ENCODE results near the gene LOXL4. TPM values are rescaled to one million over a fixed set of nuclear protein-coding genes. Genes with fewer than 3 reads are reported as not detected.

Gene LOXL4
- total and polyA plus RNA-seq, 3 experiments from 2014 or later: 0.43 TPM; not detected in 2

GRCh38 chr10:98226508-98227144, 41.4 kb downstream of the LOXL4 start:
- H3K36me3 ChIP-seq (ENCODE audit: insufficient read depth, low read length): no peaks in the 10 kb centered on the region
- no peak for DNase-seq
- no peaks in the 10 kb centered on the region for H3K9me3 ChIP-seq (ENCODE audit: low read length)
- no peak overlapping the region for H3K4me3 Mint-ChIP-seq
- CTCF ChIA-PET: no interaction called here
- no peak overlapping the region for H3K27ac ChIP-seq (ENCODE audit: low read depth, low read length)
- peaks cover 27 to 36% (median 35%) of the 10 kb centered on the region in 3 donors for H3K4me1 Mint-ChIP-seq
- peaks cover 0 to 6% (median 0%) of the 10 kb centered on the region in 5 donors for H3K9me3 Mint-ChIP-seq
- H3K27me3 Mint-ChIP-seq: no peaks in the 10 kb centered on the region
- H3K36me3 Mint-ChIP-seq: peaks cover 11 to 40% (median 12%) of the 10 kb centered on the region in 3 donors
- H3K27ac Mint-ChIP-seq: no peak overlapping the region
- no peaks in the 10 kb centered on the region for H3K27me3 ChIP-seq (ENCODE audit: insufficient read depth, low read length, poor library complexity, severe bottlenecking)
- POLR2A ChIA-PET: interaction anchor here (0.7 kb wide), 1 partner anchor 18 kb away, joined by 3 read pairs; no protein-coding TSS in a partner anchor
- no peak overlapping the region for H3K4me3 ChIP-seq (ENCODE audit: low read length)
- no peaks in the 10 kb centered on the region for H3K4me1 ChIP-seq (ENCODE audit: insufficient read depth, low read length)

GRCh38 chr10:98224996-98225395, 43.0 kb downstream of the LOXL4 start:
- Histone ChIP-seq H3K27ac (ENCODE audit: low read depth, low read length) (no peak overlapping the region), H3K9me3 (ENCODE audit: low read length) (no peaks in the 10 kb centered on the region), H3K36me3 (ENCODE audit: insufficient read depth, low read length) (no peaks in the 10 kb centered on the region), H3K27me3 (ENCODE audit: insufficient read depth, low read length, poor library complexity, severe bottlenecking) (no peaks in the 10 kb centered on the region), H3K4me1 (ENCODE audit: insufficient read depth, low read length) (no peaks in the 10 kb centered on the region), H3K4me3 (ENCODE audit: low read length) (no peak overlapping the region)
- Mint-ChIP-seq H3K4me3 (no peak overlapping the region), H3K27ac (peak overlapping the region in 1 of 8 donors; percentile 0), H3K27me3 (no peaks in the 10 kb centered on the region), H3K36me3 (peaks cover 9 to 31% (median 13%) of the 10 kb centered on the region in 3 donors), H3K4me1 (peaks cover 23 to 28% (median 26%) of the 10 kb centered on the region in 3 donors), H3K9me3 (peaks cover 2 to 9% (median 3%) of the 10 kb centered on the region in 5 donors)
- ChIA-PET POLR2A (no interaction called here), CTCF (no interaction called here)
- DNase-seq: no peak

GRCh38 chr10:98224509-98224908, 43.5 kb downstream of the LOXL4 start:
- CTCF ChIA-PET: no interaction called here
- no peaks in the 10 kb centered on the region for H3K4me1 ChIP-seq (ENCODE audit: insufficient read depth, low read length)
- H3K9me3 ChIP-seq (ENCODE audit: low read length): peaks cover 2% of the 10 kb centered on the region
- H3K36me3 Mint-ChIP-seq: peaks cover 9 to 34% (median 18%) of the 10 kb centered on the region in 3 donors
- H3K4me3 ChIP-seq (ENCODE audit: low read length): no peak overlapping the region
- no peaks in the 10 kb centered on the region for H3K27me3 ChIP-seq (ENCODE audit: insufficient read depth, low read length, poor library complexity, severe bottlenecking)
- POLR2A ChIA-PET: no interaction called here
- peaks cover 22 to 27% (median 23%) of the 10 kb centered on the region in 3 donors for H3K4me1 Mint-ChIP-seq
- H3K4me3 Mint-ChIP-seq: no peak overlapping the region
- no peak for DNase-seq
- H3K36me3 ChIP-seq (ENCODE audit: insufficient read depth, low read length): no peaks in the 10 kb centered on the region
- no peak overlapping the region for H3K27ac ChIP-seq (ENCODE audit: low read depth, low read length)
- no peak overlapping the region for H3K27ac Mint-ChIP-seq
- H3K27me3 Mint-ChIP-seq: no peaks in the 10 kb centered on the region
- H3K9me3 Mint-ChIP-seq: peaks cover 7 to 14% (median 8%) of the 10 kb centered on the region in 5 donors

GRCh38 chr10:98223874-98224273, 44.1 kb downstream of the LOXL4 start:
- H3K27me3 ChIP-seq (ENCODE audit: insufficient read depth, low read length, poor library complexity, severe bottlenecking): no peaks in the 10 kb centered on the region
- no peak overlapping the region for H3K27ac ChIP-seq (ENCODE audit: low read depth, low read length)
- no peaks in the 10 kb centered on the region for H3K36me3 ChIP-seq (ENCODE audit: insufficient read depth, low read length)
- Mint-ChIP-seq H3K36me3 (peaks cover 9 to 36% (median 24%) of the 10 kb centered on the region in 3 donors), H3K9me3 (peaks cover 13 to 20% (median 14%) of the 10 kb centered on the region in 5 donors), H3K27me3 (no peaks in the 10 kb centered on the region), H3K27ac (peak overlapping the region in 3 of 8 donors; percentile 19 to 34 (median 26)), H3K4me3 (no peak overlapping the region), H3K4me1 (peaks cover 18 to 28% (median 22%) of the 10 kb centered on the region in 3 donors)
- ChIA-PET POLR2A (no interaction called here), CTCF (no interaction called here)
- peaks cover 6% of the 10 kb centered on the region for H3K9me3 ChIP-seq (ENCODE audit: low read length)
- H3K4me3 ChIP-seq (ENCODE audit: low read length): no peak overlapping the region
- no peaks in the 10 kb centered on the region for H3K4me1 ChIP-seq (ENCODE audit: insufficient read depth, low read length)
- no peak for DNase-seq

- Histone ChIP-seq H3K9me3 (ENCODE audit: low read length) (peaks cover 6% of the 10 kb centered on the region), H3K27me3 (ENCODE audit: insufficient read depth, low read length, poor library complexity, severe bottlenecking) (no peaks in the 10 kb centered on the region), H3K36me3 (ENCODE audit: insufficient read depth, low read length) (no peaks in the 10 kb centered on the region), H3K27ac (ENCODE audit: low read depth, low read length) (no peak overlapping the region), H3K4me1 (ENCODE audit: insufficient read depth, low read length) (no peaks in the 10 kb centered on the region), H3K4me3 (ENCODE audit: low read length) (no peak overlapping the region)
- H3K9me3 Mint-ChIP-seq: peaks cover 14 to 39% (median 22%) of the 10 kb centered on the region in 5 donors
- DNase-seq: no peak
- POLR2A ChIA-PET: no interaction called here
- H3K27ac Mint-ChIP-seq: no peak overlapping the region
- H3K36me3 Mint-ChIP-seq: peaks cover 17 to 45% (median 41%) of the 10 kb centered on the region in 3 donors
- no peaks in the 10 kb centered on the region for H3K27me3 Mint-ChIP-seq
- H3K4me1 Mint-ChIP-seq: peaks cover 18 to 52% (median 34%) of the 10 kb centered on the region in 3 donors
- CTCF ChIA-PET: no interaction called here
- H3K4me3 Mint-ChIP-seq: no peak overlapping the region
Observed at GRCh38 chr10:98217801-98218200, 50.2 kb downstream of the LOXL4 start.

- H3K27ac ChIP-seq (ENCODE audit: low read depth, low read length): no peak overlapping the region
- H3K4me1 Mint-ChIP-seq: peaks cover 40 to 76% (median 58%) of the 10 kb centered on the region in 3 donors
- no peak overlapping the region for H3K27ac Mint-ChIP-seq
- H3K36me3 Mint-ChIP-seq: peaks cover 26 to 62% (median 41%) of the 10 kb centered on the region in 3 donors
- DNase-seq: no peak
- H3K4me1 ChIP-seq (ENCODE audit: insufficient read depth, low read length): no peaks in the 10 kb centered on the region
- no peak overlapping the region for H3K4me3 ChIP-seq (ENCODE audit: low read length)
- H3K27me3 Mint-ChIP-seq: no peaks in the 10 kb centered on the region
- ChIA-PET CTCF (no interaction called here), POLR2A (no interaction called here)
- no peak overlapping the region for H3K4me3 Mint-ChIP-seq
- H3K27me3 ChIP-seq (ENCODE audit: insufficient read depth, low read length, poor library complexity, severe bottlenecking): no peaks in the 10 kb centered on the region
- H3K9me3 Mint-ChIP-seq: peaks cover 14 to 39% (median 22%) of the 10 kb centered on the region in 5 donors
- peaks cover 6% of the 10 kb centered on the region for H3K9me3 ChIP-seq (ENCODE audit: low read length)
- no peaks in the 10 kb centered on the region for H3K36me3 ChIP-seq (ENCODE audit: insufficient read depth, low read length)
Observed at GRCh38 chr10:98215373-98215772, 52.6 kb downstream of the LOXL4 start.

GRCh38 chr10:98213740-98214139, 54.3 kb downstream of the LOXL4 start:
- H3K4me3 Mint-ChIP-seq: no peak overlapping the region
- H3K36me3 Mint-ChIP-seq: peaks cover 28 to 64% (median 29%) of the 10 kb centered on the region in 3 donors
- H3K9me3 ChIP-seq (ENCODE audit: low read length): no peaks in the 10 kb centered on the region
- peaks cover 40 to 81% (median 74%) of the 10 kb centered on the region in 3 donors for H3K4me1 Mint-ChIP-seq
- no peak overlapping the region for H3K4me3 ChIP-seq (ENCODE audit: low read length)
- no peak for DNase-seq
- peaks cover 0 to 25% (median 7%) of the 10 kb centered on the region in 5 donors for H3K9me3 Mint-ChIP-seq
- CTCF ChIA-PET: interaction anchor here (1.3 kb wide), 1 partner anchor 26 kb away, joined by 3 read pairs; no protein-coding TSS in a partner anchor
- no peaks in the 10 kb centered on the region for H3K4me1 ChIP-seq (ENCODE audit: insufficient read depth, low read length)
- H3K27ac Mint-ChIP-seq: peak overlapping the region in 2 of 8 donors; percentile 36 to 39
- H3K27ac ChIP-seq (ENCODE audit: low read depth, low read length): no peak overlapping the region
- no peaks in the 10 kb centered on the region for H3K27me3 Mint-ChIP-seq
- H3K36me3 ChIP-seq (ENCODE audit: insufficient read depth, low read length): no peaks in the 10 kb centered on the region
- POLR2A ChIA-PET: no interaction called here
- H3K27me3 ChIP-seq (ENCODE audit: insufficient read depth, low read length, poor library complexity, severe bottlenecking): no peaks in the 10 kb centered on the region

- H3K9me3 Mint-ChIP-seq: peaks cover 0 to 10% (median 1%) of the 10 kb centered on the region in 5 donors
- Histone ChIP-seq H3K4me3 (ENCODE audit: low read length) (no peak overlapping the region), H3K9me3 (ENCODE audit: low read length) (no peaks in the 10 kb centered on the region), H3K4me1 (ENCODE audit: insufficient read depth, low read length) (no peaks in the 10 kb centered on the region), H3K27ac (ENCODE audit: low read depth, low read length) (no peak overlapping the region), H3K36me3 (ENCODE audit: insufficient read depth, low read length) (no peaks in the 10 kb centered on the region), H3K27me3 (ENCODE audit: insufficient read depth, low read length, poor library complexity, severe bottlenecking) (no peaks in the 10 kb centered on the region)
- ChIA-PET CTCF (no interaction called here), POLR2A (no interaction called here)
- peaks cover 45 to 79% (median 75%) of the 10 kb centered on the region in 3 donors for H3K4me1 Mint-ChIP-seq
- no peaks in the 10 kb centered on the region for H3K27me3 Mint-ChIP-seq
- H3K4me3 Mint-ChIP-seq: no peak overlapping the region
- DNase-seq: no peak
- no peak overlapping the region for H3K27ac Mint-ChIP-seq
- peaks cover 22 to 61% (median 27%) of the 10 kb centered on the region in 3 donors for H3K36me3 Mint-ChIP-seq
Observed at GRCh38 chr10:98212196-98212595, 55.8 kb downstream of the LOXL4 start.

All from CD8-positive, alpha-beta memory T cell (primary cell).